Measurements from ENCODE around the gene OR14A2. TPM values are rescaled to one million over a fixed set of nuclear protein-coding genes. Genes with fewer than 3 reads are reported as not detected.
"Not testable (repeated sequence)": the region's sequence is repeated elsewhere in the genome, so short reads cannot be mapped to it uniquely, and the experiment has no call there.

Gene OR14A2
- total RNA-seq: not detected

- Mint-ChIP-seq H3K4me1 (no peaks in the 10 kb centered on the region), H3K36me3 (no peaks in the 10 kb centered on the region), H3K27me3 (no peaks in the 10 kb centered on the region), H3K27ac (no peak within 1 kb of the TSS), H3K4me3 (no peak within 1 kb of the TSS), H3K9me3 (peaks cover 3% of the 10 kb centered on the region)
- POLR2A ChIA-PET: no interaction called here
- DNase-seq (no peak), ATAC-seq (ENCODE audit: low read depth) (no peak)
Observed at GRCh38 chr1:247748041-247748440, at the start of gene OR14A2. TSS of gene OR14A2 (minus strand) at chr1:247748141.

- Mint-ChIP-seq H3K27ac (no peak overlapping the region), H3K9me3 (peaks cover 1% of the 10 kb centered on the region), H3K36me3 (no peaks in the 10 kb centered on the region), H3K4me3 (no peak overlapping the region), H3K4me1 (no peaks in the 10 kb centered on the region), H3K27me3 (no peaks in the 10 kb centered on the region)
- POLR2A ChIA-PET: no interaction called here
- ATAC-seq (ENCODE audit: low read depth): no peak
- DNase-seq: no peak
Observed at GRCh38 chr1:247797518-247797917, 49.6 kb upstream of the OR14A2 start.

- no peak overlapping the region for H3K27ac Mint-ChIP-seq
- POLR2A ChIA-PET: no interaction called here
- DNase-seq (no peak), ATAC-seq (ENCODE audit: low read depth) (no peak)
- H3K4me1 Mint-ChIP-seq: no peaks in the 10 kb centered on the region
- no peaks in the 10 kb centered on the region for H3K9me3 Mint-ChIP-seq
- H3K27me3 Mint-ChIP-seq: no peaks in the 10 kb centered on the region
- H3K36me3 Mint-ChIP-seq: no peaks in the 10 kb centered on the region
- no peak overlapping the region for H3K4me3 Mint-ChIP-seq
Observed at GRCh38 chr1:247769603-247770002, 21.7 kb upstream of the OR14A2 start.

GRCh38 chr1:247760456-247760855 lies 12.5 kb upstream of the OR14A2 start, which contains the start of gene OR1C1:
TSS of gene OR1C1 (minus strand) at chr1:247760556. CDS start at chr1:247758406, 2,150 bp downstream.
- no peak within 1 kb of the TSS for H3K27ac Mint-ChIP-seq
- POLR2A ChIA-PET: no interaction called here

GRCh38 chr1:247754311-247754710 lies 6.4 kb upstream of the OR14A2 start:
- H3K9me3 Mint-ChIP-seq; ATAC-seq (ENCODE audit: low read depth); H3K36me3 Mint-ChIP-seq; H3K27ac Mint-ChIP-seq; DNase-seq; POLR2A ChIA-PET; H3K4me3 Mint-ChIP-seq; H3K27me3 Mint-ChIP-seq; H3K4me1 Mint-ChIP-seq: not testable (repeated sequence)

More at GRCh38 chr1:247760456-247760855, 12.5 kb upstream of the OR14A2 start, which contains the start of gene OR1C1:
- no peak for ATAC-seq (ENCODE audit: low read depth)
- Mint-ChIP-seq H3K4me1 (no peaks in the 10 kb centered on the region), H3K27me3 (no peaks in the 10 kb centered on the region), H3K4me3 (no peak within 1 kb of the TSS), H3K36me3 (no peaks in the 10 kb centered on the region), H3K9me3 (no peaks in the 10 kb centered on the region)
- DNase-seq: no peak

GRCh38 chr1:247749870-247750269 lies 1.9 kb upstream of the OR14A2 start:
- DNase-seq: no peak
- POLR2A ChIA-PET: no interaction called here

GRCh38 chr1:247747616-247748015 lies 325 bp downstream of the OR14A2 start:
- H3K9me3 Mint-ChIP-seq: peaks cover 3% of the 10 kb centered on the region
- DNase-seq: no peak
- ATAC-seq (ENCODE audit: low read depth): no peak
- H3K27ac Mint-ChIP-seq: no peak overlapping the region
- no peak overlapping the region for H3K4me3 Mint-ChIP-seq
- H3K4me1 Mint-ChIP-seq: no peaks in the 10 kb centered on the region
- no peaks in the 10 kb centered on the region for H3K36me3 Mint-ChIP-seq
- POLR2A ChIA-PET: no interaction called here
- no peaks in the 10 kb centered on the region for H3K27me3 Mint-ChIP-seq

More at GRCh38 chr1:247749870-247750269, 1.9 kb upstream of the OR14A2 start:
- H3K9me3 Mint-ChIP-seq: peaks cover 3% of the 10 kb centered on the region
- no peaks in the 10 kb centered on the region for H3K27me3 Mint-ChIP-seq
- no peak overlapping the region for H3K27ac Mint-ChIP-seq
- ATAC-seq (ENCODE audit: low read depth): no peak
- H3K4me3 Mint-ChIP-seq: no peak overlapping the region
- no peaks in the 10 kb centered on the region for H3K4me1 Mint-ChIP-seq
- no peaks in the 10 kb centered on the region for H3K36me3 Mint-ChIP-seq

- POLR2A ChIA-PET: no interaction called here
- DNase-seq (no peak), ATAC-seq (ENCODE audit: low read depth) (no peak)
- Mint-ChIP-seq H3K27ac (no peak overlapping the region), H3K9me3 (peaks cover 3% of the 10 kb centered on the region), H3K4me3 (no peak overlapping the region), H3K4me1 (no peaks in the 10 kb centered on the region), H3K36me3 (no peaks in the 10 kb centered on the region), H3K27me3 (no peaks in the 10 kb centered on the region)
Observed at GRCh38 chr1:247746391-247746935, 1.5 kb downstream of the OR14A2 start.

GRCh38 chr1:247742215-247742760 lies 5.7 kb downstream of the OR14A2 start:
- H3K9me3 Mint-ChIP-seq, POLR2A ChIA-PET: not testable (repeated sequence)

GRCh38 chr1:247741756-247742155 lies 6.2 kb downstream of the OR14A2 start:
- H3K9me3 Mint-ChIP-seq: no peaks in the 10 kb centered on the region
- DNase-seq: no peak
- H3K36me3 Mint-ChIP-seq: no peaks in the 10 kb centered on the region
- ATAC-seq (ENCODE audit: low read depth): no peak
- H3K4me3 Mint-ChIP-seq: no peak overlapping the region
- POLR2A ChIA-PET: no interaction called here
- H3K27me3 Mint-ChIP-seq: no peaks in the 10 kb centered on the region
- no peak overlapping the region for H3K27ac Mint-ChIP-seq
- no peaks in the 10 kb centered on the region for H3K4me1 Mint-ChIP-seq

More at GRCh38 chr1:247742215-247742760, 5.7 kb downstream of the OR14A2 start:
- H3K4me3 Mint-ChIP-seq; H3K27me3 Mint-ChIP-seq; DNase-seq; H3K36me3 Mint-ChIP-seq; H3K4me1 Mint-ChIP-seq; ATAC-seq (ENCODE audit: low read depth); H3K27ac Mint-ChIP-seq: not testable (repeated sequence)

- POLR2A ChIA-PET: no interaction called here
- no peaks in the 10 kb centered on the region for H3K27me3 Mint-ChIP-seq
- H3K4me3 Mint-ChIP-seq: no peak overlapping the region
- H3K27ac Mint-ChIP-seq: no peak overlapping the region
- DNase-seq (no peak), ATAC-seq (ENCODE audit: low read depth) (no peak)
- no peaks in the 10 kb centered on the region for H3K4me1 Mint-ChIP-seq
- no peaks in the 10 kb centered on the region for H3K36me3 Mint-ChIP-seq
- no peaks in the 10 kb centered on the region for H3K9me3 Mint-ChIP-seq
Observed at GRCh38 chr1:247740721-247741120, 7.2 kb downstream of the OR14A2 start.

GRCh38 chr1:247738315-247738714 lies 9.6 kb downstream of the OR14A2 start, which contains the start of gene OR14K1:
TSS of gene OR14K1 (plus strand) at chr1:247738615. CDS start at chr1:247738615, 0 bp downstream.
- POLR2A ChIA-PET: no interaction called here
- no peak within 1 kb of the TSS for H3K4me3 Mint-ChIP-seq

GRCh38 chr1:247721222-247721621 lies 26.7 kb downstream of the OR14A2 start:
- POLR2A ChIA-PET: no interaction called here
- no peaks in the 10 kb centered on the region for H3K27me3 Mint-ChIP-seq
- no peaks in the 10 kb centered on the region for H3K9me3 Mint-ChIP-seq
- no peaks in the 10 kb centered on the region for H3K4me1 Mint-ChIP-seq
- no peak overlapping the region for H3K4me3 Mint-ChIP-seq
- no peak overlapping the region for H3K27ac Mint-ChIP-seq
- no peak for DNase-seq
- ATAC-seq (ENCODE audit: low read depth): no peak
- no peaks in the 10 kb centered on the region for H3K36me3 Mint-ChIP-seq

More at GRCh38 chr1:247738315-247738714, 9.6 kb downstream of the OR14A2 start, which contains the start of gene OR14K1:
- Mint-ChIP-seq H3K27me3 (no peaks in the 10 kb centered on the region), H3K9me3 (no peaks in the 10 kb centered on the region), H3K27ac (no peak within 1 kb of the TSS), H3K36me3 (no peaks in the 10 kb centered on the region), H3K4me1 (no peaks in the 10 kb centered on the region)
- no peak for ATAC-seq (ENCODE audit: low read depth)
- DNase-seq: no peak

- ATAC-seq (ENCODE audit: low read depth) (no peak), DNase-seq (no peak)
- POLR2A ChIA-PET: no interaction called here
- Mint-ChIP-seq H3K9me3 (no peaks in the 10 kb centered on the region), H3K4me3 (no peak within 1 kb of the TSS), H3K4me1 (no peaks in the 10 kb centered on the region), H3K36me3 (no peaks in the 10 kb centered on the region), H3K27ac (no peak within 1 kb of the TSS), H3K27me3 (no peaks in the 10 kb centered on the region)
Observed at GRCh38 chr1:247716546-247716945, 31.4 kb downstream of the OR14A2 start, which contains the start of gene OR6F1. TSS of gene OR6F1 (minus strand) at chr1:247716646. CDS start at chr1:247712755, 3,891 bp downstream.

All from activated naive CD8-positive, alpha-beta T cell treated with anti-CD3 and anti-CD28 coated beads, Interleukin-2, amount 10 ng/mL, durations not matched to agents 7 days and 5 days (primary cell).